NCI-H1694 (cell line): ENCODE measurements around the gene ZMIZ1.
A peak's percentile ranks its signal among the peaks of the same experiment; 100 is the strongest.

Source experiments
- DNase-seq: peaks from one replicate; lab custom pipeline; 2025; lab: John Stamatoyannopoulos, UW

Gene ZMIZ1

GRCh38 chr10:79188154-79188965, 119.6 kb downstream of the ZMIZ1 start:
- DNase-seq = no peak

DNA sequence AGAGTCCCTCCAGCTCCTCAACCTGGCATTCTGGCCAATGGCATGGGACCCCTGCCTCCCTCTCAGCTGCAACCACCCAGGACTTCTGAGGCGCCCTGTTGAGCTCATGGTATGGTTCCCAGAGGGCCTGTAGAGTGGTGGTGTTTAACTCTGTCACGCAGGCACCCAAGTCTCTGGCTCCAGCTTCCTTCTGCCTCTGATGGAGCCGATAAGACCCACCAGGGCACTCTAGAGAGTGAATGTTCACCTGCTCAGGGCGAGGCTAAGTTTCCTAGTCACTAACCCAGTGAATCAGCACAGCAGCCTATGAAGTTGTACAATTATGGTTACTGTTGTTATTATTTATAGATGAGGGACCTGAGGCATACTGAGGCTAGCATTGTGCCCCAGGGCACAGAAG, 120.4 kb downstream of the ZMIZ1 start:
- no peak for DNase-seq

DNA sequence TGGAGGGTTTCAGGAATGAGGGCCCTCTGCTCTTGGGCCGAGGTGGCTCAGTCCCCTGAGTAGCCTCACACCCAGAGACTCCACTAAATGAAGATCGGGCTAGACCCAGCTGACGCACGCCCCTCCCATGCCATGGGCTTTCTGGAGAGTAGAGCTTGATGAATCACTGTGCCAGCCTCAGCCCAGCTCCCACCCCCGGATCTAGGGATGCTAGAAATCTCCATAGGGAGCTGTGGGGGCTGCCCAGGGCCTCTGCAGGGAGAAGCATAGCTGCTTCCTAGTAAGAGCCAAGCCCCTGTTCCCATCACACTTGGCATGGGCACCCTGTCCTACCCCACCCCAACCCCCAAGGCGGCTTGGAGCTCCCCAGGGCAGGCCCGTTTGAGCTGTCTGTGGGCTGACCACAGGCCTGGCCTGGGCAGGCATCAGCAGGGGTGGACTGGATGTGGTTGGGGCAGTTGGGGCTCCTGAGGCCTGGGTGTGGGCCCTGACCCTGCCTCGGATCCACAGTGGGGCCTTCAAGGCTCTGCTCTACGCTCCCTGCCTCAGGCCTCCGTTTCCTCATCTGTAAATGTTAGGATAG, 121.2 kb downstream of the ZMIZ1 start:
- DNase-seq = no peak

- DNase-seq = no peak
Measured at GRCh38 chr10:79190740-79191261, 122.0 kb downstream of the ZMIZ1 start.

GRCh38 chr10:79191951-79192676, 123.3 kb downstream of the ZMIZ1 start:
- DNase-seq = no peak

DNA sequence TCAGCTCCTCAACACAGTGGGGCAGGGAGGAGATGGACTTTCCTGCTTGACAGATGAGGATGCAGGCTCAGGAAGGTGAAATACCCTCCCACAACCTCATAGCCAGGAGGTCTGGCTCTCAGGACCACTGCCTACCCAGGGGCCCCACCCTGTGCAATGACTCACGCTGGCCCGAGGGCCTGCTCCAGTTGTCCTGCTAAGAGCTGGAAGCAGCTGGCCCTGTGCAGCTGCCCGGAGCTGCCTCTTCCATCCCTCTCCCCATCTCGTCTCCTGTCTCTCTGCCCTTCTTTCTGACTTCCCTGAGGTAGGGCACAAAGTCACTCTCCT, 123.9 kb downstream of the ZMIZ1 start:
- DNase-seq = no peak

GRCh38 chr10:79193694-79194382, 125.1 kb downstream of the ZMIZ1 start:
- DNase-seq = peak; percentile 32

- DNase-seq = peak; percentile 25
Measured at GRCh38 chr10:79195091-79195923, 126.5 kb downstream of the ZMIZ1 start.

- no peak for DNase-seq
Measured at GRCh38 chr10:79196470-79197461, 128.0 kb downstream of the ZMIZ1 start.

- no peak for DNase-seq
Measured at GRCh38 chr10:79197558-79197957, 128.8 kb downstream of the ZMIZ1 start.

GRCh38 chr10:79200346-79200745, 131.6 kb downstream of the ZMIZ1 start:
- DNase-seq = no peak

- no peak for DNase-seq
Measured at GRCh38 chr10:79201706-79202105, 132.9 kb downstream of the ZMIZ1 start.

DNA sequence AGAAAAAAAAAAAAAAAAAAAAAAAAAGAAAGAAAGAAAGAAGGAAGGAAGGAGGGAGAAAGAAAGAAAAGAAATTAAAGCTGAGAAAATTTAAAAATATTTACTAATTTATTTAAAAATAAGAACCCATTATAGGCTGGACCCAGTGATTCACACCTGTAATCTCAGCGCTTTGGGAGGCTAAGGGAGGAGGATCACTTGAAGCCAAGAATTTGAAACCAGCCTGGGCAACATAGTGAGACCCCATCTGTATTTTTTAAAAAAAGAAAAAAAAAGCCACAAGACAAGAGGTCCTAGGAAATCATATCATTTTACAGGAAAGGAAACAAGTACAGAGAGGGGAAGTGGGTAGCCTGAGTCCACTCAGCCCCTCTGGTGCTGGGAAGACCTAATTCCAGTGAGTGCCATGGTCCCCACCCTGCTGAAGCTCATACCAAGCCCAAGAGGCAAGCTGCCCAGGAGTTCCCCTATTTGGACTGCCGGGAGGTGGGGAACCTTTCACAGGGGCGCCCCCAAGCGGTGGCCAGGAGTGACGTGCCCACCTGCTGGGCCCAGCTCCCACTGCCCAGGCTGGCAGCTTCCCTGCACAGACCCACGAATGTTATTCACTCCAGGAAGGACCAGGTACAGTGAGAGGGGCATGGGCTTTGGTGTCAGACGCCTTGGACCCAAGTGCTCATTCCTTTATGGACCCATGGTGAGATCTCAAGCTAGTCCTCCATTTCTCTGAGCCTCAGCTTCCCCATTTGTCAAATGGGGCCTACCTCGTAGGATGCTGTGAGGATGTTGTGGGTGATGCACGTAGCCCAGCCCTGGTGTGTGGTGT, 133.6 kb downstream of the ZMIZ1 start:
- DNase-seq = peak; percentile 33

DNA sequence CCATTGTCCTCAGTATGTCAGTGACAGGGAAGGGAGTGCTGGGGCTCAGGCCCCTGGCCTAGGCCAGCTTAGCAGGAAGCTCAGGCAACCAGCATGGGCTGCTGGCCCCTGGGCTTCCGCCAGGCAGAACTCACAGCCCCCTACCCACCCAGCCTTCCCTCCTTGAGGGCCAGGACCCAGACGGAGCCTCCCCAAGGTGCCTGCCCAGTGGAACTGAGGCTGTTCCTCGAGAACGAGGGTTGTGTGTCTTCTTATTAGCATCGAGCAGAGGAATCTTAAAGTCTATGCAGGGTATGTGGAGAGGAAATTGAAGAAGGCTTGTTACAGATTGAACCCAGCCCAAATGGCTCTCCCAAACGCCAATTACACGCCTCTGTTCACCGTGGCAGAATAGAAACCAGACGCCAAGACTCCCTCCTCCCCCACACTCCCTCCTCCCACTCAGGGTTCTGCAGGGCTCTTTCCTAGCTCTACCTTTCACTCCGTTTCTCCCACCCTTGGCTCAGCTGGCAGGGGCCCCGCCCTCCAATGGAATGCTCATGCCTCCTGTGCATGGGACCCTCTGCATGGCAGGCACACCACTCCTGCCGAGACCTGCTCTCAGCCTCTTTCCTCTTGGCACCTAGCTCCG, 134.4 kb downstream of the ZMIZ1 start:
- no peak for DNase-seq

DNA sequence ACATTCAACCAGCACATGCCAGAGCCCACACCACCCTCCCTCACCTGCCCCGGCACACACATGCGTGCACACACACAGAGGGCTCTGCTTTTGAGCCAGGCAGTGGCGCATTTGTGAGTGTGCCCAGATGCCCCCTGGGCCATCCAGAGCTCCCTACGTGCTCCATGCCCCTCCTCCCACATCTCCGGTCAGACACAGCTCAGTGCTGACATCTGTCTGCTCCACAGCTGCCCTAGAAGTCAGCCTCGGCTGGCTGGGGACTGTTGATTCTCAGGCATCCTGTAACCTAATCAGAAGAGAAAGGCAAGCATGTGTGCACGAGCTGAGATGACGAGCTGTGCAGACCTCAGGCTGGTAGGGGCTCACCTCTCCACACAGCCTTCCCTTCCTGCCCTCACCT, 135.1 kb downstream of the ZMIZ1 start:
- peak; percentile 39 for DNase-seq

DNA sequence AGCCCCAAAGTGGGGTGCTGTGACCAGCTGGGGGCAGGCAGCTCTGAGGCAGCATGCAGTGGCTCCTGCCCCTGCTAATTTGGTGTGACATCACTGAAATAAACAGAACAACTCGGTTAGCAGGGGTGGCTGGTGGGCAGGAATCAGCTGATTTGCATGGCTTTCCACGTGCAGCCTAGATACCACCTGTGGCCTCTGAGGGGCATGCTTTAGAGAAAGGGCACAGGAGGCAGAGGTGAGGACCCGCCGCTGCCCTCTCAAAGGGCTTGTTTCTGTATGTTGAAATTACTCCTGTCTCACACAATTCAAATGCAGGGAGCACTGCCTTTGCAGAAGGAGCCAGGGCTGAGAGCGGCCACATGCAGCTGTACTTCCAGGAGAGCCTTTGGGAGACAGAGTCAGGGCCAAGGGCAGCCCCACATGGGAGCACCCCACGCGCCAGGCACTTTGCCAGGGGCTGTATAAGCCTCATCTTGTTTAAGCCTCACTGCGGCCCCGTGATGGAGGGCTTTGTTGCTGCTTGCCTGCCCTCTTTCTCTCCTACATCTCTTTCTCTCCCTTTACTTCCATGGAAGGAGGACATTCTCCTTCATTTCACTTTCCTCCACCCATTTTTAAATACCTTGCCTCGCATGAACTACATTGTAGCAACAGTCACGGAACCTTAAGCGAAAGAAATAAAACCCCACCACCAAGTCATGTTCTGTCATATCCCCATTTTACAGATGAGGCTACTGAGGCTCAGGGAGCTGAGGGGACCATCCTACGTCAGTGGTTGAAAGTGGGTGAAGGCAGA, 137.7 kb downstream of the ZMIZ1 start:
- no peak for DNase-seq

GRCh38 chr10:79207096-79207357, 138.3 kb downstream of the ZMIZ1 start:
- no peak for DNase-seq

DNA sequence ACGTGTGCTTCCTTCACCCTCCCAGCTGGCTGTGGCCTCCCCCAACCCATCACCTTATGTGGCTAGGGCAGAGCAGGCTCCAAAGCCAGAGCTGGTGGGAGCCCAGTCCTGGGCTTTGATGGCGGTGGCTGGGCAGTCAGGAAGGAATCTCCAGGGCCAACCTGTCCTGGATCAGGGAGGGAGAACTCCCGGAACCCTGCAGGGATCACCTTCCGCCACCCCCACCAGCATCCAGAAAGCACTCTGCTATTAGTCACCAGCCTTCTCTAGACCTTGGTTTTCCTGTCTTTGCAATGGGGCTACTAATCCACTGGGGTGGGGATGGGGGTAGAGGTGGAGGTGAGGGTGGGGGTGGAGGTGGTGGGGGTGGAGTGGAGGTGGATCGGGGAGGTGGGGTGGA, 139.0 kb downstream of the ZMIZ1 start:
- no peak for DNase-seq
